Glomerular endothelial cell (primary cell): ENCODE data around the gene NUFIP2. TPM values are rescaled to one million over a fixed set of nuclear protein-coding genes. Genes with fewer than 3 reads are reported as not detected.
"Not testable (repeated sequence)": the region's sequence is repeated elsewhere in the genome, so short reads cannot be mapped to it uniquely, and the experiment has no call there.

ENCODE experiments used
- DNase-seq: peaks from one replicate; pipeline ENCODE4 v3.0.0-alpha.2; 2011; ENCODE audit warnings: low read depth, low spot score; ENCODE audit errors: extremely low read depth
- total RNA-seq: library from RNA; depleted of rRNA; stranded (reverse); fragments of >200 nt; gene quantifications from 2 replicates; pipeline ENCODE4 v1.2.3, GENCODE V29; 2015

Gene NUFIP2, protein sequence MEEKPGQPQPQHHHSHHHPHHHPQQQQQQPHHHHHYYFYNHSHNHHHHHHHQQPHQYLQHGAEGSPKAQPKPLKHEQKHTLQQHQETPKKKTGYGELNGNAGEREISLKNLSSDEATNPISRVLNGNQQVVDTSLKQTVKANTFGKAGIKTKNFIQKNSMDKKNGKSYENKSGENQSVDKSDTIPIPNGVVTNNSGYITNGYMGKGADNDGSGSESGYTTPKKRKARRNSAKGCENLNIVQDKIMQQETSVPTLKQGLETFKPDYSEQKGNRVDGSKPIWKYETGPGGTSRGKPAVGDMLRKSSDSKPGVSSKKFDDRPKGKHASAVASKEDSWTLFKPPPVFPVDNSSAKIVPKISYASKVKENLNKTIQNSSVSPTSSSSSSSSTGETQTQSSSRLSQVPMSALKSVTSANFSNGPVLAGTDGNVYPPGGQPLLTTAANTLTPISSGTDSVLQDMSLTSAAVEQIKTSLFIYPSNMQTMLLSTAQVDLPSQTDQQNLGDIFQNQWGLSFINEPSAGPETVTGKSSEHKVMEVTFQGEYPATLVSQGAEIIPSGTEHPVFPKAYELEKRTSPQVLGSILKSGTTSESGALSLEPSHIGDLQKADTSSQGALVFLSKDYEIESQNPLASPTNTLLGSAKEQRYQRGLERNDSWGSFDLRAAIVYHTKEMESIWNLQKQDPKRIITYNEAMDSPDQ
- total RNA-seq = 29.4 and 37.9 TPM in 2 replicates

DNA sequence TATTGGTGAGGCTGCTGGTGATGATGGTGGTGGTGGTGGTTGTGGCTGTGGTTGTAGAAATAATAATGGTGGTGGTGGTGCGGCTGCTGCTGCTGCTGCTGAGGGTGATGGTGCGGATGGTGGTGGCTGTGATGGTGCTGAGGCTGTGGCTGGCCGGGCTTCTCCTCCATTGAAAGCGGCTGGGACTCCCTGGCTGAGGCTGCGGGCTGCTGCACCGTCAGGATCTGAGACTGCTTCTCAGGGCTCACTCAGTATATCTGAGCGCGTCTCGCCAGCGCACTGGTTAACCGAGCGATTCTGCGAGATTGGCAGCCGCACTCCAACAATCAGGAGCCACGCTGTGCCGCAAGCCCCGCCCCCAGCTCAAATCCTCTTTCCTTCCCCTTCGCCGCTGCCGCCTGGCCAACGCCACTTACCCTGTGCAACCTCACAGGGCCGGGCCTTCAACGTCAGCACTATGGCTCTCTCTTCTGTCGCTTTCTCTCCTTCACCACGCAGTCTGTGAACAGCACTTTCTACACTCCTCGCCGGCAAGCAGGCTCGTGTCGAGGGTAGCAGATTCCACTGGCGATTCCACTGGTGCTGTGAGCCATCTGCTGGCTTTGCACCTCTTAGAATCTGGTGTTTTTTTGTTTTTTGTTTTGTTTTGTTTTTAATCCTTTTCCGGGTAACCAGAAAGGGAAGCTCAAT is at the start of gene NUFIP2:
NUFIP2 (minus strand) TSS at position 259 of the 690 bp plus-strand sequence; CDS start at position 170, 89 bp downstream.
- DNase-seq = peak; percentile 79

DNA sequence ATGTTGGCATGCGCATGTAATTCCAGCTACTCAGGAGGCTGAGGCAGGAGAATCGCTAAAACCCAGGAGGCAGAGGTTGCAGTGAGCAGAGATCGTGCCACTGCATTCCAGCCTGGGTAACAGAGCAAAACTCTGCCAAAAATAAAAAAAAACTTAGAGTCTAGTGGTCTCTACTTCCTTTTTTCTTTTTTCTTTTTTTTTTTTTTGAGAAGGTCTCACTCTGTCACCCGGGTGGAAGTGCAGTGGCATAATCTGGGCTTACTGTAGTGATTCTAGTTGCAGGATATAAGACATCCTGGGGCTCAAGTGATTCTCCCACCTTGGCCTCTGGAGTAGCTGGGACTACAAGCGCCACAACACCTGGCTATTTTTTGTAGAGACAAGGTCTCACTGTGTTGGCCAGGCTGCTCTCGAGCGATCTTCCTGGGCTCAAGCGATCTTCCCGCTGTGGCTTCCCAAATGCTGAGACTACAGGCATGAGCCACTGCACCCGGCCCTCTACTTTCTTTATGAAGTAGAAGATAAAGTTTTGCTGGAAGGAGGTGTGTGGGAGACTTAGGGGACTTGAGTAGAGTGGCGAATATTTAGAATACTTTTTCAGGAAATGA is 48.3 kb upstream of the NUFIP2 start:
- no peak for DNase-seq

DNA sequence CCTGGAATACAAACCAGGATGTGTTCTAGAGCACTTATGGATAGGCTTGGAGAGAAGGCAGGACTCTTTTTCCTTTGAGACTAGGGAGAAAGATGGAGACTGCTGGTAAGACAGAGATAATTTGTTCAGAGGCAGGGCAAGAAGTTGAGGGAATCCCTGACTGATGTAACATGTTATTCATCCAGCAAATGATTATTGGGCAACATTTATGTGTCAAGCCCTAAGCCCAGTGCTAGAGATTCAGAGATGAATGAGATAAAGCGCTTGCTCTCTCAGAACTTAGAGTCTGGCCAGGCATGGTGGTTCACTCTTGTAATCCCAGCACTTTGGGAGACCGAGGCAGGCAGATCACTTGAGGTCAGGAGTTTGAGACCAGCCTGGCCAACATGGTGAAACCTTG is 47.8 kb upstream of the NUFIP2 start:
- no peak for DNase-seq

DNA sequence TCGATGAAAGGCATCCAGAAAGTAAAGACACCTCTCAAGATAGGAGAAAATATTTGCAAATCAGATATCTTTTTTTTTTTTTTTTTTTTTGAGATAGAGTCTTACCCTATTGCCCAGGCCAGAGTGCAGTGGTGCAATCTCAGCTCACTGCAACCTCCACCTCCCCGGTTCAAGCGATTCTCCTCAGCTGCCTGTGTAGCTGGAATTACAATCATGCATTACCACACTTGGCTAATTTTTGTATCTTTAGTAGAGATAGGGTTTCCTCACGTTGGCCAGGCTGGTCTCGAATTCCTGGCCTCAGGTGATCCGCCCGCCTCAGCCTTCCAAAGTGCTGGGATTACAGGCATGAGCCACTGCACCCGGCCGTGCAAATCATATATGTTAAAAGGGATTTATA is 45.1 kb upstream of the NUFIP2 start:
- DNase-seq = not testable (repeated sequence)

DNA sequence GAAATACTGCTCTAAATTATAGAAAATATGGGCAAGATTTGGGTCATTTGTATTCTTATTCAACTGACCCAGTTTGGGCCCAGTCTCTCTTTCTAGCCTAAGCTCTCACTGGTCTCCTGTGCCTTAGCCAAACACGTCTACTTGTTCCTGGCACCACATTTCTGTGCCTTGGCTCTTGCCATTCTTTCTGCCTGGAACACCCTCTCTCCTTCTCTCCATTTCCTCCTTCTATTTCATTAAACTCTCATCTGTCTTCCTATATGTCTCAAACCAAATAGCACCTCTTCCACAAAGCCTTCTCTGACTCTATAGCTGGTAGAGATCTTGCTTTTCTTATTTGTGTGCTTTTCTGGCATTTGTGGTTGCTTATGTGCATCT is 37.7 kb upstream of the NUFIP2 start:
- no peak for DNase-seq

DNA sequence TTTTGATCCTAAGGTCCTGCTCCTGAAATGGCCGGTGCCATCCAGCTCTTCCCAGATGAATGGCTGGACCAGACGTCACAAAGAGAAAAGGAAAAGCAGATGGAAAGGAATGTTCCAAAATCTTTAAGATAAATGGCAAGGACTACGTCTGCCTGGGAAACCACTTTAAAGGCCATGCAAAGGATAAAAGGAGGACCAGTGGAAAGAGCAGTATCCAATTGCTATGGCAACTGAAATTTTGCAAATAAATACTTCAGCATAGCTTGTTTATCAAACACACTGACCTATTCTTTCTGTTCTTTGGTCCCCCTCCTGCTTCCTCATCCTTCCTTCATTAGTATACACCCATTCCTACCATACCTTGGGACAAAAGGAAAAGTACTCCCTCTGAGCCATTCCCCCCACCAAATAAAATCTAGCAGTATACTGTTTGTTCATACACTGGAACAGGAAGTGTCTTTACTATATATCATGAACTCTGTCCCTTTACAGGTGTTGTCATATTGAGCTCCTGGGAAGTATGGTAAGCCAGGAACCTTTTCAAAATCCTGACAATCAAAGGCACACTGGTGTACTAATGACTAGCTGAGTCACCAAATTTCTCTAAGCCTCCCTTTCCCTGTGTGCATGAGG is 37.2 kb upstream of the NUFIP2 start:
- no peak for DNase-seq

DNA sequence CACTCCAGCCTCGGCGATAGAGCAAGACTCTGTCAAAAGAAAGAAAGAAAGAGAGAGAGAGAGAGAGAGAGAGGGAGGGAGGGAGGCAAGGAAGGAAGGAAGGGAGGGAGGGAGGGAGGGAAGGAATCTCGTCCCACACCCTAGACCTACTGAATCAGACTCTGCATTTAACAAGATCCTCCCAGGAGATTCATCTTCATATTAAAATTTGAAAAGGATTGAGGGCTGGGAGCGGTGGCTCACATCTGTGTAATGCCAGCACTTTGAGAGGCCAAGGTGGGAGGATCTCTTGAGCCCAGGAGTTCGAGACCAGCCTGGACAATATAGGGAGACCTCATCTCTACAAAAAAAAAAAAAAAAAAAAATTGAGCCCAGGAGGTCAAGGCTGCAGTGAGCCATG is 33.5 kb upstream of the NUFIP2 start:
- DNase-seq = no peak

DNA sequence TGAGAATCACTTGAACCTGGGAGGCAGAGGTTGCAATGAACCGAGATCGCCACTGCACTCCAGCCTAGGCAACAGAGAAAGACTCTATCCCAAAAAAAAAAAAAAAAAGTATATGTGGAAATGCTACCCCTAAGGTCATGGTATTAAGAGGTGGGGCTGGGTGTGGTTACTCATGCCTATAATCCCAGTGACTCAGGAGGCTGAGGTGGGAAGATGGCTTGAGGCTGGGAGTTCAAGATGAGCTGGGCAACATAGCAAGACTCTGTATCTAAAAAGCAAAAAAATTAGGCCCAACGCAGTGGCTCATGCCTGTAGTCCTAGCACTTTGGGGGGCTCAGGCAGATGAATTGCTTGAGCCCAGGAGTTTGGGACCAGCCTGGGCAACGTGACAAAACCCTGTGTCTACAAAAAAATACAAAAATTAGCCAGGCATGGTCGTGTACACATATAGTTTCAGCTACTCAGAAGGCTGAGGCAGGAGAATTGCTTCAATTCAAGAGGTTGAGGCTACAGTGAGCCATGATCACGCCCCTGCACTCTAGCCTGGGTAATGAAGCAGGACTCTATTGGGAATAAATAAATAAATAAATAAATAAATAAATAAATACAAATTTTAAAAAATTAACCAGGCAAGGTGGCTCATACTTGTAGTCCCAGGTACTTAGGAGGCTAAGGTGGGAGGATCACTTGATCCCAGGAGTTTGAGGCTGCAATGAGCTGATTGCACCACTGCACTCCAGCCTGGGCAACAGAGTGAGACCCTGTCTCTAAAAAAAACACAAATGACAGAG is 32.3 kb upstream of the NUFIP2 start:
- no peak for DNase-seq

DNA sequence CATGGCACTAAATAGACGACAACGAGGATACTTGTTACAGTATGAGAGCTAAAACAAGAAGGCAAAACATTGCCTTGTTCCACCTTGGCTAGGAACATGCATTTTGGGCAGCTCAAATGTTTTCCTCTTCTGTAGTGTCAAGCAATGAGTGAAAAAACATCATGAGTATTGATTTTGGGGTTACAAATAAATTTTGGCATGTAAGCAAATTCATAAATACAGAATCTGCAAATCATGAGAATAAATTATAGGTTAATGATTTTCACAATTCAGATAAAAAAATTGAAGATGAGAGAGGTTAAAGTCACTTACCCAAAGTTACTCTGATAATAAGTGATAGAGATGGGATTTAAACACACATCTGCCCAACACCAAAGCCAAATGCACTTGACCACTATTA is 28.4 kb upstream of the NUFIP2 start:
- no peak for DNase-seq

DNA sequence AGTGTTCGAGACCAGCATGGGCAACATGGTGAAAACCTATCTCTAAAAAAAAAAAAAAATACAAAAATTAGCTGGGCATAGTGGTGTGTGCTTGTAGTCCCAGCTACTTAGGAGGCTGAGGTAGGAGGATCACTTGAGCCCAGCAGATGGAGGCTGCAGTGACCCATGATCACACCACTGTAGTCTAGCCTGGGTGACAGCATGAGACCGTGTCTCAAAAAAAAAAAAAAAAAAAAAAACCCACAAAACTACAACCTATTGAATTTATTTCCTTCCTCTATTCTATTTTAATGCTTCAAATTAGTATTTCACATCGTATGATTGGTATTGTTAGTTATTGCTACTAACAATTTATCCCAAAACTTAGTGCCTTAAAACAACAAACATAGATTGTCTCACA is 9.4 kb upstream of the NUFIP2 start:
- no peak for DNase-seq

DNA sequence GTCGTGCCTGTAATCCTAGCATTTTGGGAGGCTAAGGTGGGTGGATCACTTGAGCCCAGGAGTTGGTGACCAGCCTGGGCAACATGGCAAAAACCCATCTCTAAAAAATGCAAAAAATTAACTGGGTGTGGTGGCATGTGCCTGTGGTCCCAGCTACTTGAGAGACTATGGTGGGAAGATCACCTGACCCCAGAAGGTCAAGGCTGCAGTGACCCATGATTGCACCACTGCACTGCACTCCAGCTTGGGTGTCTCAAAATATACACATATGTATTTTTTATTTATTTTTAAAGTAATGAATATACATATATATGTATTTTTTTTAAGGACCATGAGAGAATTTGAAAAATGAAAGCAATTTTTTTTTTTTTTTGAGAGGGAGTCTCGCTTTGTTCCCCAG is 5.1 kb upstream of the NUFIP2 start:
- DNase-seq = no peak

DNA sequence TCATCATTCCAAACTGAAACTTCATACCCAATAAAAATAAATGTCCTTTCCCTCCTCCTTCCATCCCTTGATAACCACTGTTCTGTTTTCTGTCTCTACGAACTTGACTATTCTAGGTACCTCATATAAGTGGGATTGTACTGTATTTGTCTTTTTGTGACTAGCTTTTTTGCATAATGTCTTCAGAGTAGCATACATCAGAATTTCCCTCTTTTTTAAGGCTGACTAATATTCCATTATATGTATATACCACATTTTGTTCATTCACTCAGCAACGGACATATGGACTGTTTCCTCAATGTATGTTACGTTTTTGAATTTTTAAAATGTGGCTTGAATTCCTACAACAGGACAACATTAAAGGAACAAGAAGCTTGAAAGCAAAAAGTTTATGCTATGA is 1.5 kb upstream of the NUFIP2 start:
- DNase-seq = no peak

DNA sequence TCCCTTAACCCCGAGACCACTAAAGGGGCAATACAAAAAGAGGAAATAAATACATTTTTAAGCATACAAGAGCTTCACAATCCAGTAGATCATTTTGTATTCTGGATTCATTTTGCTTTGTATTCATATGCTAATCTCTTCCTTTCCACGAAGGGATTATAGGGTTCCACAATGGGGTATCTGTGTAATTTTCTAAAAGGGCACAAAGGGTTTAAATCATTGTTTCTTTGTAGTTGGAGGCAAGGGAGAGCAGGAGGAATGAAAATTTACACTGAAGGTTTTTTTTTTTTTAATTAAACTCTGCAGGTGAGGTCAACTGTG is 592 bp upstream of the NUFIP2 start:
- no peak for DNase-seq

DNA sequence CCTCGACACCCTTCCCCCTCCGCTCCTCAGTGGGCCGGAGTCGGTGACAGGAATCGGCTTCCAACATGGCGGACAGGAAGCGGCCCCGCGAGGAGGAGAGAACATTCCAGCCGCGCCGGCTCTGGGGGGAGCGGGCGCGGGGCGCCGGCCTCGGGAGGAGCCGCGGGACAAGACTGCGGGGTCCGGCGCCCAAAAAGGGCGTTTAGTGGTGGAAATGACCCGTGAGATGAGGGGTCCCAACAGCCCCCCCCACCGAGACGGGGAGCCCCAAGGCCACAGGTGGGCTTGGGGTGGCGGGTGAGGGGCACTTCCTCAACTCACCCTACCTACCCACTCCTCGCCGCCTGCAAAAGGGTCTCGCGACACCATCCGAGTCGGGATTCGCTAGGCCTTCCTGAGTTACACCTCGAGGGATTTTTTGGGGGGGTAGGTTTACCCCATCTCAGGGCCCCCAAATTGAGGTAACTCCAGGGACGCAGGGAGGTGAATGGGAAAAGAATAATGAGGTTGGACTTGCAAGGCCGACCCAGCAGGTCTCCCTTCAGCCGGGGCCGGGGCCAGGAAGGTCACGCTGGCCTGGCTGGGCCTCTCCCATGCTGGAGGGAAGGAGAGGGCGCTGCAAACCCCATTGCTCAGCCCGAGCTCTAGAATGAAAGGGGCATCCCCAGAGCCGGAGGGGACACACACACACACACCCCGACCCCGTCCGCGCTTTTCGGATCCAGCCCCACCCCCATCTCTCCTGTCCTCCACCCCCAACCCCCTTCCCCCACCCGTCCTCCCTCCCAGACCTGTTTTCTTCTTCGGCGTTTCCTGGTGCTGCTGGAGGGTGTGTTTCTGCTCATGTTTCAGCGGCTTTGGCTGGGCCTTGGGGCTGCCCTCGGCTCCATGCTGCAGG is 707 bp downstream of the NUFIP2 start:
- DNase-seq = no peak

DNA sequence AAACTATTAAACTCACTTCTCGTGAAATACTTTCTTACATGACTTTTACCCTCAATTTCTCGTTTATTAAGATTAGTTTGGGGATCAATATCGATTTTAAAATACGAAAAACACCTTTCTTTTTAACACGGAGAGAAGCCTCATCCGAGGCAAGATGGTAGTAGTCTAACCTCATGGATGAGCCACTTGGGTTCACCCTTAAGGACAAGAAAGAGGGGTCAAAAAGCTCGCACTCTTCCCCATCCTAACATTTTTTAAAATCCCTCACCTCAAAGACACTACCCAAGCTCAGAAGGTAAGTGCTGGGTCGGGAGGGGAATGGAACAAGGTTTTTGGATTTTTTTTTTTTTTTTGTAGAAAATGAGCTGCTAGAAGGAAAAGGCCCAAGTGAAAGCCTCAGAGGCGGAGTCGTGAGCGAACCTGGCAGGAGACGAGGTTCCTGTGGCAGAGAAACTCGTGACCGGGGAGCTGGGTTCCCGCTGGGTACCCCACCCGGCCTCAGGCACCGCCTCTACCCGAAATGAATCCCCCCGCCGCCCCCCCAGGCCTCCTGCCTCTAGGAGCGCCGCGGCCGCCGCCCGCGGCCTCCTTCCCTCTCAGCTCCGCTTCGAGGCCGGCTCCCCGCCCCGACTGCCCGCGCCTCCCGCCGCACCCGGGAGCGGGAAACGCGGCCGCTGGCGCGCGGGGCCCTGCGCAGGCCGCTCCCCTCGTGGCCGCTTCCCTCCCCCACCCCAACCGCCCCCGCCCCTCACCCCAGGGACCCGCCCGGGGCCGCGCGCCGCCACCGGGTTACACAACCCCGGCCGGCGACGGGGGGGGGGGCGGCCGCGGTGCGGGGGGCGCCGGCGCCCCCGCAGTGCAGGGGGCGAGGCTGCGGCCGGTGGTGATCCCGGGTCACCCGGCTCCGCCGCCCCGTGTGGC is 1.6 kb downstream of the NUFIP2 start:
- DNase-seq = no peak

DNA sequence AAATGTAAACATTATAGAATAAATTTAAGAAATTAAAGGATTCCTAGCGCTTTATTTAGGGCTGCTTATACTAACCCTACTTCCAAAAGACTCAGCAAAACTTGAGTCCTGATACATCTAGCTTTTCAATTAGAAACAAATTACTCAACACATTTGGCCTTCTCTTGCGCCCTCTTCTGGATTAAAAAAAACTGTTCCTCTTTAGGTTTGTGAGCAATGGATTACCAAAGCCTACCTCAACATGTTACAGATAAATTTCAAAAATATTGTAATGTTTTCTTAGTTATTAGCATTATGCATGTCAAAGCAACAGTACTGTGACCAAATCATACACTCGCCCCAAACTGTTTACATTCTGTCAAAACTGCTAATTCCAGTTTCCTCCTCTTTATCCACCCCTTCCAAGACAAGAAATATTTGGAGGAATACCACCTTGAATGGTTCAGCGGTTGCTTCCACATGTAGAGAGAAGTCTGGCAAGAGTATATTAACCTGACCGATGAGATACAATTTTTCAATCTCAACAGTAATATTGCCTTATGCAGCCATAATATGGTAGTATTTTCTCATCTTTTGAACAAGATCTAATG is 2.7 kb downstream of the NUFIP2 start:
- DNase-seq = peak; percentile 37

DNA sequence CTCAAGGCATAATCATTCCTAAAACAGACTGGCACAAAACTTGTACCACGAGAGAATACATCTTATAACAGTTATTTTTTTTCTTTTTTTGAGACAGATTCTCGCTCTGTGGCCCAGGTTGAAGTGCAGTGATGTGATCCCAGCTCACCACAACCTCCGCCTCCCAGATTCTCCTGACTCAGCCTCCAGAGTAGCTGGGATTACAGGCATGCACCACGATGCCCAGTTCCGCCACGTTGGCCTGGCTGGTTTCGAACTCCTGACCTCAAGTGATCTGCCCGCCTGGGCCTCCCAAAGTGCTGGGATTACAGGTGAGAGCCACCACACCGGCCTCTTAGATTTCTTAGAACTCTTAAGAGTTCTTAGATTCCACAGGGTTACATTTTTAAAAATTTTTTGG is 4.1 kb downstream of the NUFIP2 start:
- no peak for DNase-seq

DNA sequence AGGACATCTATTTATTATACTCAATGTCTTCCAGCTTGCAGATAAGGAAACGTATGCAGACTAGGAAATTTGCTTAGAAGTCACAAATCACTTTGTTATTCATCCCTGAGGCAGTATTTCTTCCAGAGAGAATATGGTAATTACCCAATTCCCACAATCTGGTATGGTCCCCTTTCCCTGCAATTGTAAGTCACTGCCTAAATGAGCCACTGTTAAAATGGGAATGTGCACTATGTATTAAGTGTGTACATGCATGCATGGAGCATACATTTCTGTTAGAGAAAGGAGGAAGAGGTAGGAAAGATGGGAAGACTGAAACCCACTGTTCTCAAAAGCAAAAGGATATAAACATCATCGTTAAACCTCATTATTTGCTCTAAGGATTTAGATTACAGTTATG is 10.0 kb downstream of the NUFIP2 start:
- DNase-seq = no peak
